ENCODE results near the gene ASXL3.

Gene ASXL3

GRCh38 chr18:33584548-33585430 is 6.8 kb downstream of the ASXL3 start:
- DNase-seq, result peak; percentile 79

- DNase-seq, result no peak
Measured at GRCh38 chr18:33585431-33585775, 7.4 kb downstream of the ASXL3 start.

GRCh38 chr18:33588361-33588760 is 10.3 kb downstream of the ASXL3 start:
- no peak for DNase-seq

- DNase-seq, result no peak
Measured at GRCh38 chr18:33593261-33593660, 15.2 kb downstream of the ASXL3 start.

GRCh38 chr18:33594799-33595198 is 16.8 kb downstream of the ASXL3 start:
- no peak for DNase-seq

- no peak for DNase-seq
Measured at GRCh38 chr18:33596178-33596854, 18.3 kb downstream of the ASXL3 start.

- DNase-seq, result no peak
Measured at GRCh38 chr18:33600846-33601245, 22.8 kb downstream of the ASXL3 start.

GRCh38 chr18:33603454-33603853 is 25.4 kb downstream of the ASXL3 start:
- DNase-seq, result peak; percentile 1

- DNase-seq, result no peak
Measured at GRCh38 chr18:33605250-33605649, 27.2 kb downstream of the ASXL3 start.

GRCh38 chr18:33606621-33607020 is 28.6 kb downstream of the ASXL3 start:
- DNase-seq, result no peak

GRCh38 chr18:33611525-33612135 is 33.6 kb downstream of the ASXL3 start:
- no peak for DNase-seq

GRCh38 chr18:33612632-33613031 is 34.6 kb downstream of the ASXL3 start:
- DNase-seq, result no peak

- DNase-seq, result no peak
Measured at GRCh38 chr18:33616556-33616955, 38.5 kb downstream of the ASXL3 start.

- DNase-seq, result no peak
Measured at GRCh38 chr18:33627114-33627513, 49.1 kb downstream of the ASXL3 start.

GRCh38 chr18:33630476-33630875 is 52.5 kb downstream of the ASXL3 start:
- no peak for DNase-seq

GRCh38 chr18:33641141-33641540 is 63.1 kb downstream of the ASXL3 start:
- DNase-seq, result no peak

- DNase-seq, result no peak
Measured at GRCh38 chr18:33644494-33644893, 66.5 kb downstream of the ASXL3 start.

- DNase-seq, result no peak
Measured at GRCh38 chr18:33647365-33647764, 69.3 kb downstream of the ASXL3 start.

GRCh38 chr18:33652635-33653034 is 74.6 kb downstream of the ASXL3 start:
- no peak for DNase-seq

GRCh38 chr18:33653231-33653630 is 75.2 kb downstream of the ASXL3 start:
- DNase-seq, result no peak

GRCh38 chr18:33656889-33657448 is 79.0 kb downstream of the ASXL3 start:
- no peak for DNase-seq

- DNase-seq, result no peak
Measured at GRCh38 chr18:33660696-33661310, 82.8 kb downstream of the ASXL3 start.

GRCh38 chr18:33664241-33664874 is 86.3 kb downstream of the ASXL3 start:
- DNase-seq, result no peak

Data from NCI-H345 (cell line).